Hippocampal formation (tissue), 2 donors: Measurements from ENCODE around the gene HTRA3.

Experiments used
- DNase-seq, 2 donors: peaks; one replicate each; lab custom pipeline; 2025; lab: John Stamatoyannopoulos, UW

HTRA3 gene

DNA sequence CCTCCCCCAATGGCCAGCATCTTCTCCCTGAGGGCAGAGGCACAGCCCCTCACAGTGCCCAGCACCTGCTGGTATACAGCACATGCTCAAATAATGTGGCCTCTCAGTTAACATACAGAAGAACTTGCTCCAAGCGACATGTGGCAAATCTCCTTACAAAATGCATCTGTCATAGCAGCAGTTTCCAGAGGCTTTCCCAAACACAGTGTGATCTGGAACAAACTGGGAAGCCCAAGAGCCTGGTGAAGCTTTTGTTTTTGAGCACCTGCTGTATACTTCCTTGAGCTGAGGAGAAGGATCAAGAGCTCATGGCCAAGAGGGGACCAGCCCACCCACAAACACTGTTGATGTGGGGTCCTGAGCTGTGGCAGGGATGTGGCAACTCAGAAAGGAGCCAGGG, 34.8 kb upstream of the HTRA3 start:
- no peak for DNase-seq

DNA sequence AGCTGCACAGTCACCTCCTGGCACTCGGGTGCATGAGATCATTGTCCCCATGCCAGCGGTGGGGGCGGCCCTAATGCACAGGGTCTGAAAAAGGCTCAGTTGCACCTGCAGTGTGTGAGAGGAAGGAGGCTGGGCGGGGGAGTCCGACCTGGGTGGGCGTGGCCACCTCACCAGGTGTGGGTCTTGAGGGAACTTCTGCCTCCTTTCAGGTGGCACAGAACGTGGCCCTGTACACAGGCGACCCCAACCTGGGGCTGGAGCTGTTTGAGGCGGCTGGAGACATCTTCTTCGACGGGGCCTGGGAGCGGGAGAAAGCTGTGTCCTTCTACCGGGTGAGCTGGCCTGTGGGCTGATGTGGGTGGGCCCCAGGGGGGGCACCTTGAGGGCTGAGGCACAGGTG, 34.3 kb upstream of the HTRA3 start:
- DNase-seq, result no peak

DNA sequence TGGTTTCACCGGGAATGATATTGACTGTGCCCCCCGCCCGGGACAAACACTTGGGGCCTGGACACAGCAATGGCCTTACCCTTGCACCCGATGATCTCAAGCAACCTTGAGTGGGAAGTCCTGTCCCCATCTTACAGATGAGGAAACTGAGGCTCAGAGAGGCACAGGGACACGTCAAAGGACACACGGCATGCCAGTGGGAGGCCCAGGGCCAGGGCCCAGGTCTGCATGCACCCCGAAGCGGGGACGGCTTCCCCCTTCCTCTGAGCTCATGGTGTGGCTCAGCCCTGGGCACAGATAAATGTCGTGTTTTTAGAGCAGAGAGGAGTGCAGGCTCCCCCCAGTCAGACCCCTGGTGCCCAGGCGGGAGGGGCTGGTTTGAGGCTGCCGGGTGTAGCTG, 33.9 kb upstream of the HTRA3 start:
- no peak for DNase-seq

GRCh38 chr4:8236106-8236919, 33.2 kb upstream of the HTRA3 start:
- DNase-seq, result no peak

DNA sequence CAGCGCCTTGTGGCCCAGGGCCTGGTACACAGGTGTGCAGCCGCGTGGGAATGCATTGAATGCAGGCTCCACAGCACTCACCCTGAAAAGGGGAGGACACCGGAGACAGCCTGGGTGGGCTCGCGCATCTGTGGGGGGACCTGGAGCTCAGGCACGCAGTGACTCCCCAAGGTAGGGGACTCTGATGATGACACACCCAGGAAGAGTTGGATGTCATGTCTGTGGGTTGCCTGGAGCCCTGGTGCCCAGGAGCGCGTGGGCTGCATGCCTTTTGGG, 32.7 kb upstream of the HTRA3 start:
- no peak for DNase-seq

- DNase-seq, result no peak
Observed at GRCh38 chr4:8237256-8237989, 32.1 kb upstream of the HTRA3 start.

GRCh38 chr4:8238036-8238511, 31.5 kb upstream of the HTRA3 start:
- DNase-seq, result no peak

- no peak for DNase-seq
Observed at GRCh38 chr4:8238515-8239053, 31.0 kb upstream of the HTRA3 start.

- DNase-seq, result no peak
Observed at GRCh38 chr4:8239226-8239625, 30.3 kb upstream of the HTRA3 start.

- no peak for DNase-seq
Observed at GRCh38 chr4:8239661-8240060, 29.9 kb upstream of the HTRA3 start.

DNA sequence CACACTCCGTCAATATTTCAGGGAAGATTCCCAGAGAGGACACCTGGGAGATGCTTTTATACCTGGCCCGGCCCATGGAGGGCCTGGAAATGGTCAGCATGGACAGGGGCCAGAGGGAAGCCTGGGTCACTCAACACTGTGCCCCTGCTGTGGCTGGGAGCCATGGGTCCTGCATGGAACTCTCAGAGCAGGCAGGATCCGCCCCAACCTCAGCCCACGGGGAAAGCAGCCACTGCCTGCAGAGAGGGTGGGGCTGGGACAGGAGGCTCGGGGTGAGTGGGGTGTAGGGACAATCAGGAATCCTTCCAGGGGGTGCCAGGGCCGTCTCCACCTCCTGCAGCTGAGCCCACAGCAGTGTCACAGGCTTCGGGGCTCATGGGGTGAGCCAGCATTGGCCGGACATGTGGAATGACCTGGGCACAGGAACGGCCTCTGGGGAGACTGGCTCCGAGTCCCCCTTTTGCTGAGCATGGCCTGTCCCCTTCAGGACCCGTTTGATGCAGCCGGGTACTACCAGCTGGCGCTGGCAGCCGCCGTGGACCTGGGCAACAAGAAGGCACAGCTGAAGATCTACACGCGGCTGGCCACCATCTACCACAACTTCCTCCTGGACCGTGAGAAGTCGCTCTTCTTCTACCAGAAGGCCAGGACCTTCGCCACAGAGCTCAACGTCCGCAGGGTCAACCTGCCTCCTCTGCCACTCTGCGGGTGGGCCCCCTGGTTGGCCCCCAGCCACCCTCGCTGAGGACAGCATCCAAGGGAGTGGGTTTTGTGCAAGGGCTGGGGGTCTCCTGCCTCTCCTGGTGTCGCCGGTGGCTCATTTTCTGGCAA, 29.1 kb upstream of the HTRA3 start:
- DNase-seq, result no peak

GRCh38 chr4:8241211-8241779, 28.3 kb upstream of the HTRA3 start:
- DNase-seq, result no peak

DNA sequence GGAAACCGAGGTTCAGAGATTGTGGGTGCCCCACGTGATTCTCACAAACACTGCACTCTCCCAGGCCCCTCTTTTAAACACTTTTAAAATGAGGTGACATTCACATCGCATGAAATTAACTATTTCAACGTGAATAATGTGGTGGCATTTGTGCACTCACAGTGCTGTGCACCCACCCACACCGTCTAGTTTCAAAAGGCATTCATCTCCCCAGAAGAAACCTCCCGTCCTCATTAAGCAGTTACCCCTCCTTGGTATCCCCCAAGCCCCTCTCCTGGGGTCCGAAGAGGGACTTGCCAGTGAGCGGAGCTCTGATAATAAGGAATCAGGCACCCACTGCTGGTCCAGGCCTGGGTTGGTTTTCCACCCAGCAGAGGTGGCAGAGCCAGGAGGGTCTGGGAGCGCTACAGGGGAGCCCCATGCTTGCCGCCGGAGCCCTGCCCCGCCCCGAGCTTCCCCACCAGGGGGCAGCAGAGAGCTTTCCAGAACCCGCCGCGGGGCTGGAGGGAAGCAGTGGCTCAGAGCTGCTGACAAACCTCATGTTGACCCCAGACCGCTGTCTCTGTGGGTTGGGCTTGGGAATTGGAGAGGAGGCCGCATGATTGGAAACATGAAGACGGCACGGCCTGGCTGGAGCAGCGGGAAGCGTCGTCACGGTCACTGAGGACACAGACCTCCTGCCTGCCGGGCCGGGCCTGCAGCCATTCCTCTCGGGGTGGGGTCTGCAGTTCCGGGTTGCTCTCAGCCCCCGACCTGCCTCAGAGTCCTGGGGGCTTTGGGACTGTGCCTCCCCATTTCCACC, 27.5 kb upstream of the HTRA3 start:
- peak; percentile 30 to 67 for DNase-seq

GRCh38 chr4:8242782-8243560, 26.6 kb upstream of the HTRA3 start:
- no peak for DNase-seq

DNA sequence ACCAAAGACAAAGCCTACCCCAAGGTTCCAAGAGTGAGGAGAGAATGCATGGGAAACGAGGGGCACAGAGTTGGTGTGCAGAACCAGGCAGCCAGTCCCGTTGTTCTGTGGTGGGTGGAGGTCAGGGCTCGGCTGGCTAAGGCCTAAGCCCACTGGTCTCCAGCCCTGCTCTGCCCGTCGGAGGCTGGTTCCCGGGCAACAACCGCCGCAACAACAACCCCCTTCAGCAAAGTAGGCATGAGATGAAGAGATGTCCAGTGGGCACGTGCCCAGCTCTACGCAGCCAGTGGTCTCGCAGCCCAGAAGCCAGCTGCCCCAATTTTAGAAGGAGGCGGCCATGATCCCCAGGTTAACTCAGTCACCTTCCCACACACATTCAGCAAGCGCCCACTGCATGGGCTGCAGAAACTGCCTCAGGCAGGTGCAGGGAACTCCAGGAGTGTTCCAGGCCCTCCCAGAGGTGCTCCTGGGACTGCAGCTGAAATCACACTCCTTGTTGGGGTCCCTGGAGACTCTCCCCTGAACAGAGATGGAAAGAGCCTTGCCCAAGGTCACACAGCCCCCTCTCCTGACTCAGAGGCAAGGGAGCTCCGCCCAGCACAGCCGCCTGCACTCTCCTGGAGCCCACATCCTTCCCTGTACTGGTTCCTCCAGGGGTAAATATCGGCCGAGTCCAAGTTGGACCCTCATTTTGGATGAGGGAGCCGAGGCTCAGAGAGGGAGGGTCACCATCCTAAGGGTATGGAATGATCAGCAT, 25.4 kb upstream of the HTRA3 start:
- DNase-seq, result no peak

DNA sequence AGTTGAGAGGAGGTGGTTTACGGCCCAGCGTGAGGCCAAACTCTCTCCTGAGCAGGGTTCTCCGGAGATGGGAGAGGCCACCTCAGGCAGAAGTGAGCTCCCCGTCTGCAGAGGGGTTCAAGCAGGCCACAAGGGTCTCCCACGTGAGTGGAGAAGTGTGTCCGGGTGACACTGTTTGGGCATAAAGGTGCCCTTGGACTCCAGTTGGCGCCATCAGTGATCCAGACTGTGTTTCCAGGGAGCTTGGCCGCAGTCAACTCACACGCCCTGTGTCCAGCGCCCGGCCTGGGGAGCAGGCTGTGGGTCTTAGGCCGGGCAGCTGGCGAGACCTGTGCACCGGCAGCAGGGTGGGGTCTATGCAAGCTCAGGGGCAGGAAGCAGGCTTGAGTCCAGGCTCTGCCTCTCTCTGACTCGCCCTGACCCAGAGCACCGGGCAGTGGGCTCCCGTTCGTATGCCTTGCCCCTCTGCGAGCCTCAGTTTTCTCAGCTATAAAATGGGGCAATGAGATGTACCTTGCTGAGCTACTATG, 24.6 kb upstream of the HTRA3 start:
- no peak for DNase-seq

DNA sequence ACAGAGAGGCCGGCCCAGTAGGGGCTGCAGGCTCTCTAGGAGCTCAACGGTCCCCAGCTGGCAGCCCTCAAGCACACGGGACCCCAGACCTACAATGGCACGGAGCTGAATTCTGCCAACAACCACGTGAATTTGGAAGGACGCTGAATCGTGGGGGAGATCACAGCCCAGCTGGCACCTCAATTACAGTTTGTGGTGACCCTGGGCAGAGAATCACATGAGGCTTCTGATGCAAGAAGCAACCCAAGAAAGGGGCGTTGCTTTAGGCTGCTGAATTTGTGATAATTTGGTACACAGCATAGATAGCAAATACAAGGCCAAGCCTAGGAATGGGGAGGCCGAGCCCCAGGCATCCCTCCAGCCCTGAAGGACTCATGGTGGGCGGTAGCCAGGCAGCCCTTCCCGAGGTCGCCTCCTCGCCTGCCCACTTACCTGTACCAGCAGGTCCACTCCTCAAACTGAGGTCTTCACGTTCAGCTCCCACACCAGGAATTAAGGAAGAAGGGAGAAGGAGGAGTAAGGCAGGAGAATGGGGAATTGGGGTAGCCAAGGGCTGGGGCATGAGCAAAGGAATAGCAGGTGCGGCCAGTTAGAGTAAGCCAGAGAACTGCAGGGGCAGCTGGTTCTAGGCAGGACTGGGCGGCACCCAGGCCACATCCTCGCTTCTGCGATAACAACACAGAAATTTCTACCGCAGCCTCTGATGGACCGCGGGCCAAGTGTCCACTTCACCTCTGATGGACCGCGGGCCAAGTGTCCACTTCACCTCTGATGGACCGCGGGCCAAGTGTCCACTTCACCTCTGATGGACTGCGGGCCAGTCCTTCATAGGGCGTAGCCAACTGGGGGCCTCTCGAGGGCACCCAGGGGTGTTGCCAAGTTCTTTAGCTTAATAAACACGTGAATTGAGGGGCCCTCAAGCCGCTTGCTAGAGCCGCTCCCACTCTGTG, 23.4 kb upstream of the HTRA3 start:
- no peak for DNase-seq
